ENCODE results near the gene KLK13.

DNA sequence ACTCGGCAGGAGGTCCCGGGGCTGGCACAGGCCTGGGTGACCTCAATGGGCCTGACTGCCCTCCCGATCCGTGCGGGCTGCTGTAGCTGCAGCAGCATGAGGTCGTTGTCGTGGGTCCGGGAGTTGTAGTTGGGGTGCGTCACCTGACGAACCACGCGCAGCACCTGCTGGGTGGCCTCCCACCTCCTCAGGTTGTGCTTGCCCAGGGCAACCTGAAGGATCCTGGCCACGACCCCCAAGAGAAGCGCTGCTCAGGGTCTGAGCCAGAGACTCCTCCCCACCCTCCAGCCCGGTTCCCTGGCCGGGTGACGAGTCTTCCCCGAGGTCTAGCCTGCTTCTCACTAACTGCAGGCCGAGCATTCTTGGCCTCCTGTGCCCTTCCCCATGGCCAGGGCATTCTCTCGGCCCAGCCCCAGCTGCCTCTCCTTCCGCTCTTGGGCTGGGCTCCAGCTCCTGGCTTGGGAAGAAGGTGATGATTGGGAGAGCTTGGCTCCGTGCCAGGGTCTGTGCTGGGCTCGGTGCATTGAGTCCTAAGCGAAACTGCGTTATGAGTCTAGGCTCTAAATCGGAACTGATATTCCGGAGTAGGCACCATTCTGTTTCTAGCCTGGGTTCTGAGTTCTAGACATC lies 14.7 kb upstream of the KLK13 start:
- TF ChIP-seq POLR2A (IDR thresholded peaks at IDR 0.05): no peak
- TF ChIP-seq, protein P1, sequence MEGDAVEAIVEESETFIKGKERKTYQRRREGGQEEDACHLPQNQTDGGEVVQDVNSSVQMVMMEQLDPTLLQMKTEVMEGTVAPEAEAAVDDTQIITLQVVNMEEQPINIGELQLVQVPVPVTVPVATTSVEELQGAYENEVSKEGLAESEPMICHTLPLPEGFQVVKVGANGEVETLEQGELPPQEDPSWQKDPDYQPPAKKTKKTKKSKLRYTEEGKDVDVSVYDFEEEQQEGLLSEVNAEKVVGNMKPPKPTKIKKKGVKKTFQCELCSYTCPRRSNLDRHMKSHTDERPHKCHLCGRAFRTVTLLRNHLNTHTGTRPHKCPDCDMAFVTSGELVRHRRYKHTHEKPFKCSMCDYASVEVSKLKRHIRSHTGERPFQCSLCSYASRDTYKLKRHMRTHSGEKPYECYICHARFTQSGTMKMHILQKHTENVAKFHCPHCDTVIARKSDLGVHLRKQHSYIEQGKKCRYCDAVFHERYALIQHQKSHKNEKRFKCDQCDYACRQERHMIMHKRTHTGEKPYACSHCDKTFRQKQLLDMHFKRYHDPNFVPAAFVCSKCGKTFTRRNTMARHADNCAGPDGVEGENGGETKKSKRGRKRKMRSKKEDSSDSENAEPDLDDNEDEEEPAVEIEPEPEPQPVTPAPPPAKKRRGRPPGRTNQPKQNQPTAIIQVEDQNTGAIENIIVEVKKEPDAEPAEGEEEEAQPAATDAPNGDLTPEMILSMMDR (IDR thresholded peaks at IDR 0.05 in 8 of 11, conservative IDR thresholded peaks at IDR 0.05 in 3 of 11): no peak
